GM18526 (cell line): ENCODE measurements around the gene KRTAP10-6.

Source experiments
- POLR2A ChIP-seq: IDR thresholded peaks from 3 replicates; pipeline ENCODE4 v1.6.1; 2011; ENCODE audit not compliant: insufficient read length; ENCODE audit errors: extremely low read depth

KRTAP10-6 gene

DNA sequence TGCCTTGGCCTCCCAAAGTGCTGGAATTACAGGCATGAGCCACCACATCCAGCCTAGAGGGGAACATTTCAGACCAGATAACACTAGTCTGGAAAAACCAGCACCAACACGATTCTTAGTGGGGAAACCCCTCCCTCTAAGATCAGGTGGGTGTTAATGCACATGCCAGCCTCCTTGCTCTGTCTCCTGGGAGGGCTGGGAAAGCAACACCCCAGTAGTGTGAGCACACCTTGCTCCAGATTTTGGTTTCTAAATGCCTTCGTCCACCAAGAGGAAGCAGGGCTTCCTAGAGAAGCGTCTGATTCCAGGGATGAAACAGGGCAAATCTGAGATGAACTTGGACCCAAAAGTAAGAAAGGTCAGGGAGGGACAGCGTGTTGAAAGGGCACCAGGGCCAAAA lies 21.0 kb downstream of the KRTAP10-6 start:
- TF ChIP-seq POLR2A, result no peak

DNA sequence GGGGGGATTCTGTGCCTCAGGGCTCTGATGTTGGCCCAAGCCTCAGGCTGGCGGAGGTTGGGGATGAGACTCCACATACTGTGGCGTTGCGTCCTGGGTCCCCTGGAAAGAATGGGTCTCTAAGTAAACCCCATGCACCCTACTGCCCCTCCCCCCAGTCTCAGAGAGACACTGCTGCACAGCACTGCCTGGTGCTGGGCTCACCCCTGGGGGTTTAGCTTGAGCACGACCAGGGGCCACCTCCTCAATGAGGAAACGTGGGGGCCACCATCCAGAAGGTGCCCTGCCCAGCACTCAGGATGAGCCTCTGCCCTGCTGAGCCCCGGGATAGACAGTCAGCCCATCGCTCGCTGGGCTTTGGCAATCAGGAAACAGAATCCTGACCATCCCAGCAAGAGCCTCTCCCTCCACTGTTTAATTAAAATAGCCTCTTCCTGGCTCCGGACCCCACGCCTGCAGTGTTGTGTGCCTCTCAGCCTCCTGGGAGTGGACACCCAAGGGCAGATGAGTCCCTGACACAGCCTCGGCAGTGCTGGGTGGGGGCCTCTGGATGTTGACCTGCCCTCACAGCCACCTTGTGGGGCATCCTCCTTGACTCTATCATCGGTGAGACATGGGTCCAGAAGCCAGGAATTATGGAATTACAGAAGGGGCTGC lies 22.3 kb downstream of the KRTAP10-6 start:
- no peak for TF ChIP-seq POLR2A

DNA sequence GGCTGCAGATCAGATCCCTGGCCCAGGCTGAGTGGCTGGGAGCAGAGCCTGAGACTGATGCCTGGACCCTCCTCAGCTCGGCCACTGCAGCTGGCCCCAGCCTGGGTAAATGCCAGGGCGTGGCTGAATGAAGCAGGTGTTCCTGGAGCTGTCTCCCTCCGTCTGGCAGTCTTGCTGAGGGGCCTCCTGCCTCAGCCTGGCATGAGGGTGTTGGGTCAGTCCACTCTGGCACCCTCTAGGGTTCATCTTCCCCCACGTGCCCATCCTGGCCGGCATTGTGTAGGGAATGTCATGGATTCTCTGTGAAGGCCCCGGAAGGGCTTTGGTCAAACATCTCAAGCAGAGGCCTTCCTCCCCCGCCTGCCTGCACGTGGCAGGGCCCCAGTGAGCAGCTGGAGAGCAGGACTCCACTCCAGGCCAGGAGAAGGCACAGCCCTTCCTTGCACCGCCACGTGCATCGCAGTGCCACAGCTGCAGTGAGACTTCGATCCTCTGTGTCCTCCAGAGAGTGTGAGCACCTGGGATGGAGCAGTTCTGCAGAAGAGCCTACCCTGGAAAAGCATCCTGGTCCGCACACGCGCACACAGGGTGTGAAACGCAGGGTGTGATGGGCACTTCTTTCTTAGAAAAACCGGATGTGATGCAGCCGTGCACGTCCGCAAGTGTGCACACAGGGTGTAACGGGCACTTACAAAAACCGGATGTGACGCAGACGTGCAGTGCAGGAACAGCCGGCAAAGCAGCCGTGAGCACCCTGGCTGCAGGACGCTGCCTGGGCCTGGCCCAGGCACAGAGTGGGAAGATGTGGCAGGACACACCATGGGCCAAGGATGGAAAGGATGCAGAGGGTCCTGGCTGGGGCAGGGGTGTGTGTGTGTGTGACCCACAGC lies 23.4 kb downstream of the KRTAP10-6 start:
- TF ChIP-seq POLR2A, result no peak

DNA sequence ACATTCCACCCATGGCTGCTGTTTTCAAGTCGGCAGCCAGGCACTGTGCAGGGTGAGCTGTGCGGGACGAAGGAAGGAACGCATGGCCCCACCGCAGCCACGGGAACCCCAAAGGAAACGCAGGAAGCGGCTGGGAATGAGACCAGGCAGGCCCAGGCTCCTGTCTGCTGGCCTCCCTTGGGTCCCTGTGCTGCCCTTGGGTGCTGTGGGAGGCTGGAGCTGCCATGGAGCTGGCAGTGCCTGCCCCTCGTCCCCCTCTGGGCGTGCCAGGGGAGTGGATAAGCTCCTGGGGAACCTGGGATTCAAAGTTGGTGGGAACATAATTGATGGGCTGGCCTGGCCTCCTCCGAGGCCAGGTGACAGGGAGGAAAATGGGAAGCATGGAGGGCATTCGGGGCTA lies 24.0 kb downstream of the KRTAP10-6 start:
- no peak for TF ChIP-seq POLR2A

DNA sequence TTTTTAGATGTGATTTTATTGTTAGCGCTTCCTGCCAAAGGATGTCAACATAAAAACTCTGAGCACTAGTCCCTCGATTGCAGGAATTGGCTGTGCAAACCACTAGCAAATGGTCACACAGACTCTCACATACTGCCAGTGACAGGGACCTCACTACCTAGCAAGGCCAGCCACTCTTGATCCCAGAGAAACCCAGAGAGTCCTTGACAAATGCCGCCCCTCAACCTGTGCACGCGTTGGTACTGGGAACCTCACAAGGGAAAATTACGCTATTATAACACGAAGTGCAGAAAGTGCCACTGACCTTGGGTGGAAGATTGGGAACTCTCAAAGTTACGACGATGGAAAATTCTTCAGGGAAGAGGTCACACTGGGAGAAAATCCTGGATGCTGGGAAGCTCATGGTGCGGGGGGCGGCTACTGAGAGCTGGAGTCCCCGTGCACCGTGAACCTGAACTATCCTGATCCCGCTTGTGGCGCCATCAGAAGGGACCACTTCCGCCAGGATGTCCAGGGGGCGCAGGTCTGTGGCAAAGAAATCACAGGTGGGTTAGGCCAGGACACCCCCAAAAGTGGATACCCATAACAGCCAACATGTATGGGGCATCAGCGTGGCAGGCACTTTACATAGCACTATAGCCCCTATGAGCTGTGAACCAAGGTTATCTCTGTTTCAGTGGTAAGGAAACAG lies 24.7 kb downstream of the KRTAP10-6 start:
- TF ChIP-seq POLR2A, result no peak

DNA sequence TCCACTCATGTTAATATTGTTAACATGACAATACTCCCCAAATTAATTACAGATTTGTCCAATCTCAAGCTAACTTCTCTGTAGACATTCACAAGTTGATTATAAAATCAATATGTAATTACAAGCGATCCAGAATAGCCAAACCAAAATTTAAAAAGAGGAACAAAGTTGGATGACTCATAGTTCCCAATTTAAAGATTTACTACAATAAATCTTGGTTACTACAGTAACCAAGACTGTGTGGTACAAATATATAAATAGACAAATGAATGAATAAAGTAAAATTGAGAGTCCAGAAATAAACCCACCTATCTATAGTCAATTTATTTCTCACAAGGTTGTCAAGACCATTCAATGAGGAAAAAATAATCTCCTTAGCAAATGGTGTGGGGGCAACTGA lies 25.9 kb downstream of the KRTAP10-6 start:
- TF ChIP-seq POLR2A, result no peak

DNA sequence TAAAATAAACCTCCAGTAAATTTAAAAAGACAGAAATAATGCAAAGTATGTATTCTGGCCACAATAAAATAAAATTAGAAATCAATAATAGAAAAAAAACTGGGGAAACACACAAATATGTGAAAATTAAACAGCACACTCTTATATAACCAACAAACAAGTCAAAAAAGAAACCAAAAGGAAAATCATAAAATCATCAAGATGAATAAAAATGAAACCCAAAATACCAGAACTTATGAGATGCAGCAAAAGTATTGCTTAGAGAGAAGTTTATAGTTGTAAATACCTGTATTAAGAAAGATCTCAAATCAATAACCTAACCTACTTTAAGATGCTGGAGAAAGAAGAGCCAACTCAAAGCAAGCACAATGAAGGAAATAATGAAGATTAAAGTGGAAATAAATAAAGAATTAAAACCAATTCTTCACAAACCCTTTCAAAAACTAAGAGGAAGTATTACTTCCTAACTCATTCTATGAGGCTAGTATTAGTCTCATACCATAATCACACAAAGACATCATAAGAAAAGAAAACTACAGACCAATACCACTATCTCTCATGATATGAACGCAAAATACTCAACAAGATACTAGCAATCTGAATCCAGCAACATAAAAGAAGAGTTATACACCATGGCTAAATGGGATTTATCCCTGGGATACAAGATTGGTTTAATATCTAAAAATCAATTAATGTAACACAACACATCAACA lies 27.3 kb downstream of the KRTAP10-6 start:
- TF ChIP-seq POLR2A, result no peak

DNA sequence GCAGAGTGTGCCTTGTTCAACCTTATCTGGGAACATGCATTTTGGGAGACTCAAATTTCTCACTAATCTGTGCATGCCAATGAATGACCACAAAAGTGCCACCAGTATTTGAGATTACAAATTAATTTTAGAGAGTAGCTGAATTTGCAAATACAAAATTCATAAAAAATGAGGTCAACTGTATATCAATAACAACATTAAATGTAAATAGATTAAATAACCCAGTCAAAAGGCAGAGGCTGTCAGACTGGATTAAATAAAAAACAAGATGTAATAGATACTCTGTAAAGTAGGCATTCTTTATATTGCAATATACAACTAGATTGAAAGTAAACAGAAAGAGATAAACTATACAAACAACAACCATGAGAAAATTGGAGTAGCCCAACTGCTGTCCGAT lies 28.2 kb downstream of the KRTAP10-6 start:
- TF ChIP-seq POLR2A, result no peak

DNA sequence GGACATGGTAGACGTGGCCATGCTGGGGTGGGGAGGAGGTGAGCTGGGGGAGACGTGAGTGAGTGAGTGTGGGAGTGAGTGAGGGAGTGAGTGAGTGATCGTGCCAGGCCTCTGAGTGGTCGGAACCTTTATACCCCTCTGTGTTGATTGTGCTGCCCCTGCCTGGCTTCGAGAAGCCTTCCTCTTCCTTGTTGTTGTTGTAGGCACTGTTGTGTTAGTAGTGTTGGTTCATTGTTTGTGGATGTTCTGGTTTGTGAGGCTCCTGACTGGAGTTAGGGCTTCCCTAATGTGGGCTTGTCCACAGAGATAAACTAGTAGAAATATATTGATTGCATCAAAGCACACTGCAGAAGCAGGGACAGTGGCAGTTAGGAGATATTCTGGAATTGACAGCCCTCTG lies 33.6 kb downstream of the KRTAP10-6 start, which contains the start of gene KRTAP10-3:
TSS of gene KRTAP10-3 (minus strand) at position 101 of the 400 bp plus-strand sequence. CDS start at position 21, 80 bp downstream.
- TF ChIP-seq POLR2A, result no peak

DNA sequence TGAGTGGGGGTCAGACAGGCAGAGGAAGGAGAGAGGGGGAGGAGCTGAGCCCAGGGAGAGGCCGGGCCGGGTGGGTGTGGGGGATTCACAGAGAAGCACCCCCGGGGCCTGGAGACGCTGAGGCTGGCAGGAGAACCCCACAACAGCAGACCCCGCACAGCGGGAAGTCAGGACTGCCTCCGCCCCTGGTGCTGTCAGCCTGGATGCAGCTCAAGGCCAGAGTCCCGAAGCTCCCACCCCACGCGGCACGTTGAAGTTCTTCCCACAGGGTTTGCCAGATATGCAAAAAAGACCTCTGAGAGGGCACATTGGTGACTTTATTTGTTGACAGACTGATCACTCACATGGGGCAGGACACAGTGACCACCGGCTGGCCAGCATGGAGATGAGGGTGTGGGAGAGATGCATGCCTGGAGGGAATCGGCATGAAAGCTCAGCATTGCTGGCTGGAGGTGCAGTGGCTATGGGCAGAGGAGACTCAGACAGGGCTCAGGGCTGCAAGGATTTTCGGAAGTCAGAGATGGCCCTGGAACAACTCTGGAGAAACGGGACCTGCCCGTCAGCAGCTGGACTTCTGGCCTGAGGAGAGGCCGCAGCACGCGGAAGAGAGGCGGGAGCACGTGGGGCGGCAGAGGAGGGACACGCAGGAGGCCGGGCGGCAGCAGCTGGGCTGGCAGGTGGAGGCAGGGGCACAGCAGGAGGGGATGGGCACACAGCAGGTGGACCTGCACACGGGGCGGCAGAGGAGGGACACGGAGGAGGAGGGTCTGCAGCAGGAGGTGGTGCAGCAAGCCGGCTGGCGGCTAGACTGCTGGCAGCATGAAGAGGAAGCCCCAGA lies 34.6 kb downstream of the KRTAP10-6 start:
- no peak for TF ChIP-seq POLR2A

DNA sequence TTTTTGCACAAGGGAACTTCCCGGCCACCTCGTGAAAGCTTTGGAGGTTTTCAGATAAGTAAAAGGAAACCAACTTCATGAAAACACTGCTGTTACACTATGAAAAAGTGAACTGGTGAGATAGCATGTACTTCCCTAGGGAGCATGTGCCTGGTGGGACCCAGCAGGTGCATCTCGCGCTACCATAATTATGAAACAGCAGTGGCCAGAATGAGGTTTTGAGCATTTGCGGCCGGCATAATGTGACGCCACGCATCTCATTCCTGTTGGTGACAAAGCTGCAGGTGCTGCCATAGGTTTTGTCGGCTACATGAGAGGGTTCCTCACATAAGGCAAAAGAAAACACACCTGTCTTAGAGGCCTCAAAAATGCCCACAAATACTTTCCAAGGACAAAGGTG lies 35.4 kb downstream of the KRTAP10-6 start:
- no peak for TF ChIP-seq POLR2A

DNA sequence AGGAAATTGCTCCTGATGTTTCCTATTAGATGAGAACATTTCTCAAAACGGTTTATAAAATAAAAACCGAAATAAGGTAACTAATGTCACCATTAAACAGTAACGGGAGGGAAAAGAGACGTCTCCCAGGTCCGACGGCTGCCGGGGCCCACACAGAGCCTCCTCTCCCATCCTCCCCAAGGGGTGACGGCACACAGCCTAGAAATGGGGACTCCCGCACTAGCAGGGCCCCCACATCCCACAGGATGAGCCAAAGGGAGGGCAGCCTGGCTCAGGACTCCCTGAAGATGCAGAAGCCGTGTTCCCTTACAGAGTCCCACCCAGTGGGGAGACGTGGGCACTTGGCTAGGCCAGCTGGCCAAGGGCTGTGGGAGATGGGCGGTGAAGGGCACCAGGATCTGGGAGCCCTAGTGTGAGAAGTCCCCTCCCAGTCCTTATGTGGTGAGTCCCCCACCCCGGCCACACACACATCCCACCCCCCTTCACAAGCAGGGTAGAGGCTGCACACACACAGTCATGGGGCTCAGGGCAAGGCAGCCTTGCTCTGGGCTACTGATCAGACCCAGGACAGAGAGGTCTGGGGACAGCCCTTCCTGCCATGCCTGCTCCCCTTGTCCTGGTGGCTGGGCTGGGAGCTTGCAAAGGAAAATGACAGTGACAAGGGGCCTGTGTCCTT lies 37.0 kb downstream of the KRTAP10-6 start:
- no peak for TF ChIP-seq POLR2A

DNA sequence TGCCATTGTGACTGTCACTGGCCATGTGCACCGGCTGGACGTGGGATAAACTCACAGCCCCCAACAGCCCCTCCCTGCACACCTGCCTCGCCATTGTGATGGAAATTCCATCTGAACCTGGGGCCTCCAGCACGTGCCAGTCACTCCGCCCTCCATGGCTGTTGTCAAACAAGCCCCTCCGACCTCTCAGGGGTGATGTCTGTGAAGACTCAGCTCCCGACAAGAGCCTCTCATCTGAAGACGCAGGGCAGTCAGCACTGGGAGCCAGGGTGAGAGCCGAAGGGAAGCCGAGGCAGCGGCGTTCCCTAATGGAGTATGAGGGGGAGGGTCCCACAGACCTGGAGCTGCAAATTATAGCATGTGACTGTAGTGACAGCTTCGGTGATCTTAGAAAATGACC lies 39.6 kb downstream of the KRTAP10-6 start:
- TF ChIP-seq POLR2A, result no peak

DNA sequence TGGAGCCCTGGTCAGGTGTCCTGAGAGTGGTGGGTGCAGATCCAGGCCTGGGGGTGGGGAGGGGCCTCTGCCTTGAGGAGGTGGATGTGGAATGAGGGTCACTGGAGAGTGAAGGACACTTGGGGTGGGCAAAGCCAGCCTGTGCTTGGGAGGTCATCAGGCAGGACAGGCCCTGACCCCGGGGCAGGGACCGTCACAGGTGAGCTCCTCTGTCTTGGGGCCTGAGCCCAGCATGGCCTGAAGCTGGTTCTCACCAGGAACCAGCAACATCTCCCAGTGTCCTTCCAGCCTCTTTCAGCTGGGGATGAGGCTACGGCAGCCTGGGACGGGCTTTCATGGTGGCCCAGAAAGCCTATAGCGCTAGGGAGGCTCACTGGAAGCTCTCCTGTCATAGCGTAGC lies 40.2 kb downstream of the KRTAP10-6 start:
- no peak for TF ChIP-seq POLR2A
